ENCODE results near the gene ADGRF5. TPM values are rescaled to one million over a fixed set of nuclear protein-coding genes. Genes with fewer than 3 reads are reported as not detected.

The ADGRF5 gene, protein sequence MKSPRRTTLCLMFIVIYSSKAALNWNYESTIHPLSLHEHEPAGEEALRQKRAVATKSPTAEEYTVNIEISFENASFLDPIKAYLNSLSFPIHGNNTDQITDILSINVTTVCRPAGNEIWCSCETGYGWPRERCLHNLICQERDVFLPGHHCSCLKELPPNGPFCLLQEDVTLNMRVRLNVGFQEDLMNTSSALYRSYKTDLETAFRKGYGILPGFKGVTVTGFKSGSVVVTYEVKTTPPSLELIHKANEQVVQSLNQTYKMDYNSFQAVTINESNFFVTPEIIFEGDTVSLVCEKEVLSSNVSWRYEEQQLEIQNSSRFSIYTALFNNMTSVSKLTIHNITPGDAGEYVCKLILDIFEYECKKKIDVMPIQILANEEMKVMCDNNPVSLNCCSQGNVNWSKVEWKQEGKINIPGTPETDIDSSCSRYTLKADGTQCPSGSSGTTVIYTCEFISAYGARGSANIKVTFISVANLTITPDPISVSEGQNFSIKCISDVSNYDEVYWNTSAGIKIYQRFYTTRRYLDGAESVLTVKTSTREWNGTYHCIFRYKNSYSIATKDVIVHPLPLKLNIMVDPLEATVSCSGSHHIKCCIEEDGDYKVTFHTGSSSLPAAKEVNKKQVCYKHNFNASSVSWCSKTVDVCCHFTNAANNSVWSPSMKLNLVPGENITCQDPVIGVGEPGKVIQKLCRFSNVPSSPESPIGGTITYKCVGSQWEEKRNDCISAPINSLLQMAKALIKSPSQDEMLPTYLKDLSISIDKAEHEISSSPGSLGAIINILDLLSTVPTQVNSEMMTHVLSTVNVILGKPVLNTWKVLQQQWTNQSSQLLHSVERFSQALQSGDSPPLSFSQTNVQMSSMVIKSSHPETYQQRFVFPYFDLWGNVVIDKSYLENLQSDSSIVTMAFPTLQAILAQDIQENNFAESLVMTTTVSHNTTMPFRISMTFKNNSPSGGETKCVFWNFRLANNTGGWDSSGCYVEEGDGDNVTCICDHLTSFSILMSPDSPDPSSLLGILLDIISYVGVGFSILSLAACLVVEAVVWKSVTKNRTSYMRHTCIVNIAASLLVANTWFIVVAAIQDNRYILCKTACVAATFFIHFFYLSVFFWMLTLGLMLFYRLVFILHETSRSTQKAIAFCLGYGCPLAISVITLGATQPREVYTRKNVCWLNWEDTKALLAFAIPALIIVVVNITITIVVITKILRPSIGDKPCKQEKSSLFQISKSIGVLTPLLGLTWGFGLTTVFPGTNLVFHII (N-terminal part only)
- total RNA-seq = not detected

DNA sequence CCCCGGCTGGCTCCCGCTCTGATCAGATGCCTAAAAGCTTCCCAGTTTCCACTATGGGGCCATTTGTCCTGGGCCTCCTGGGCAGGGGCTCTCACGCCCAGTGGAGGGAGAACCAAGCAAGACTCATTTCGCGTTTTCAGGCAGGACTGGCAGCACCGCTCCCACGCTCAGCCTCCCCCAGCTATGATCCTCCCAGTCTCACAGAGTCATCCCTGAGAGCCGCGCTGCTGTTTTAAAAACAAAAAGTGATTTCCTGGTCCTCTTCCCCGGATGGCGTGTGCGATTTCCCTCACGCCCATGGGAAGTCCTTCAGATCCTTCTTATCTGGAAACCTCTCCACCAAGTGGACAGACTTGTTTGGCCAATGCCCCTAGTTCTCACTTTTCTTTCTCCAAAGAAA lies at the start of gene ADGRF5:
ADGRF5 (minus strand) TSS at position 208 of the 400 bp plus-strand sequence. CDS start 15,176 bp downstream, outside the sequence.
- no peaks in the 10 kb centered on the region for H3K4me1 Mint-ChIP-seq (ENCODE audit: low read depth in 2 of 2)
- ATAC-seq = no peak
- H3K9me3 Mint-ChIP-seq = peaks cover 2% of the 10 kb centered on the region
- H3K36me3 Mint-ChIP-seq = no peaks in the 10 kb centered on the region
- H3K4me3 Mint-ChIP-seq = no peak within 1 kb of the TSS
- DNase-seq (ENCODE audit: low spot score) = no peak
- H3K27me3 Mint-ChIP-seq = peaks cover 12 to 32% of the 10 kb centered on the region in 2 donors
- H3K27ac Mint-ChIP-seq = no peak within 1 kb of the TSS

DNA sequence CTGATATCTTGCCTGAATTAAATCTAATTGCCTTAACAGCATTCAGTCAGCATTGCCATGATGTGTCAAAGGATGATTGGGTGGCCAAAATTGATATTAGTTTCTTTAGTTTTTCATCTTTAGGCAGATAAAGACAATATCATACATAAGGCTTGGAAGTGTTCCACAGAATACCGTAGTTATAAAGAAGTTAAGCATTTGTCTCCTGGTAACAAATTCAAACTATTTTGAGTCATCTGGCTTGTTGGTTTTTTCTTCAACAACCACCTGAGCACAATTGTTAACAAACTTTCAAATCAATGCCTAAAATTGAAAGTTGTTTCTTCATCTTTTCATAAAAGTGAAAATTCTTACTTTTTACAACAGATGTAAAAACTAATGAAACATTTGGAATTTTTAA lies 47.5 kb upstream of the ADGRF5 start:
- DNase-seq (ENCODE audit: low spot score) = no peak
- Mint-ChIP-seq H3K36me3 (no peaks in the 10 kb centered on the region), H3K4me1 (ENCODE audit: low read depth in 2 of 2) (no peaks in the 10 kb centered on the region), H3K9me3 (no peaks in the 10 kb centered on the region), H3K27me3 (peaks cover 12 to 29% of the 10 kb centered on the region in 2 donors), H3K4me3 (no peak overlapping the region), H3K27ac (no peak overlapping the region)
- no peak for ATAC-seq

DNA sequence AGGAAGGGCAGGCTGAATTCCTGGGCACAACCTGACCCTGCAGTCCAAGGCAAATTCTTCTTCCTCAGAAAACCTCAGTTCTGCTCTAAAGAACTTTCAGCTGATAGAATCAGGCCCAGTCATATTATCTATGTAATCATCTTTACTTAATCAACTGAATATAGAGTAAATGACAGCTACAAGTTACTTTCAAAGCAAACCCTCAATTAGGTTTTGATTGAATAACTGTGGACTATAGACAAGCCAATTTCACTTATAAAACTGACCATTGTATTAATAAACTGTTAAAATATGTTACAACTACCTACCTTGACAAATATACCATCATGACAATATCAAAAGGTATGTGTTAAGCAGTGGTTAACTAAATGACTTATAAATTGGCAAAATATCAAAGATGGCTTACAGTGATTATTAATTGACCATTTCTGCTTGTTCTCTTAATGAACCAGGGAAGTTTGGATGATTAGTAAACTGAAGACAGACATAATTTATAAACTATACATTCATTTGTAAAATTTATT lies 46.1 kb upstream of the ADGRF5 start:
- no peak overlapping the region for H3K27ac Mint-ChIP-seq
- ATAC-seq (no peak), DNase-seq (ENCODE audit: low spot score) (no peak)
- no peaks in the 10 kb centered on the region for H3K4me1 Mint-ChIP-seq (ENCODE audit: low read depth in 2 of 2)
- H3K36me3 Mint-ChIP-seq = no peaks in the 10 kb centered on the region
- H3K27me3 Mint-ChIP-seq = peaks cover 9 to 18% of the 10 kb centered on the region in 2 donors
- H3K4me3 Mint-ChIP-seq = no peak overlapping the region
- no peaks in the 10 kb centered on the region for H3K9me3 Mint-ChIP-seq

DNA sequence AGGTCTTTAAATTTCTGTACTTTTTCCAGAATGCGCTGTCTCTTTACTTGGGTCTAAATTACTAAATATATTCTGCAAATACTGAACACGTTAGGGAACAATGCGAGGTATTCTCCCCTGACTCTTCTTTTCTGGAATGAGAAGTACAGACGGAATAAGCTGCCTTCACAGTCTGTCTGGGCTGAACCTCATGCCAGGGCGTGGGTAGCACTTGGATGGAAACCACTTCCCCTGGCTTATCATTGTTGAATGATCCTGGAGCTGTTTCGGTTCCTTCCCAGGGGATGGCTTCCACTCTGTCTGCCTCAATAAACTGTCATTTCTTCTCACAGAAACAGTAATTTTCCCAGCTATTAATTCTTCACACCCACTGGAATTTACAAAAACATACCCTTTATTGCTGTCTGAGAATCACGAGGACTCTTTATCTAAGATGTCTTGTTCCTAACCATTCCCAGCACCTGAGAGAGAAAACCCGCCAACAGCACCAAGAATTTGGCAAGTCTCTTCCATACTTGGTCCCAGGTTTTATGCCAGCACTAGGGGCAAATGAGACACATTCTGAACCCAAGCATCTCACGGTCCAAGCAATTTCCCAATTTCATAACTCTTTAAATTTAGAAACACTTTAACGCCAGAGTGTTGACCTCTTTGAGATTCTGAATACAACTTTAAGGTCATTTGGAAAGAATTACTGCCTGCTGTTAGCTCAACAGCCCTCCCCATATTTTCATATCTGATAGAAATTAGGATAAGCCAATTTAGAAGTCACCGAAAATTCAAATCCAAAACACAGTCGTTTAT lies 43.2 kb upstream of the ADGRF5 start:
- Mint-ChIP-seq H3K27ac (no peak overlapping the region), H3K4me3 (no peak overlapping the region), H3K9me3 (no peaks in the 10 kb centered on the region), H3K36me3 (no peaks in the 10 kb centered on the region), H3K27me3 (peaks cover 4 to 7% of the 10 kb centered on the region in 2 donors), H3K4me1 (ENCODE audit: low read depth in 2 of 2) (no peaks in the 10 kb centered on the region)
- no peak for ATAC-seq
- no peak for DNase-seq (ENCODE audit: low spot score)

DNA sequence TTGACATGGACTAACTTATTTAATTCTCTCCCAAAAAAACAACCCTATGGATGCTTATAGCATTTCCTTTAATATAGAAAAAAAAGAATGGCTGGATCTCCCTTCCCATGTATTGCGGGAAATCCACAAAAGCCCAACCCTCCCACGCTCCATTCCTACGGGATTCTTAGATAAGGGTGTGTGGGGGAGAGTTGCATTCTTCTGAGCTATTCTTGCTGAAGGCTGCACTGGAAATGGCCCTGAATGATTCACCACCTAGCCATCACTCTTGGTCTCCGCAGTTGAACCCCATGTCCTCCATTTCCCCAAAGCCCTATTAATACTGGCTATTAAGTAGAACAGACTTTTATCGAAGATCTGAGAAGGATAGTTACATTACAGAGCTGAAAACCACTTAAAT lies 41.9 kb upstream of the ADGRF5 start:
- no peaks in the 10 kb centered on the region for H3K36me3 Mint-ChIP-seq
- no peak overlapping the region for H3K27ac Mint-ChIP-seq
- no peaks in the 10 kb centered on the region for H3K9me3 Mint-ChIP-seq
- H3K4me1 Mint-ChIP-seq (ENCODE audit: low read depth in 2 of 2) = no peaks in the 10 kb centered on the region
- peaks cover 4 to 14% of the 10 kb centered on the region in 2 donors for H3K27me3 Mint-ChIP-seq
- no peak for DNase-seq (ENCODE audit: low spot score)
- ATAC-seq = no peak
- no peak overlapping the region for H3K4me3 Mint-ChIP-seq

DNA sequence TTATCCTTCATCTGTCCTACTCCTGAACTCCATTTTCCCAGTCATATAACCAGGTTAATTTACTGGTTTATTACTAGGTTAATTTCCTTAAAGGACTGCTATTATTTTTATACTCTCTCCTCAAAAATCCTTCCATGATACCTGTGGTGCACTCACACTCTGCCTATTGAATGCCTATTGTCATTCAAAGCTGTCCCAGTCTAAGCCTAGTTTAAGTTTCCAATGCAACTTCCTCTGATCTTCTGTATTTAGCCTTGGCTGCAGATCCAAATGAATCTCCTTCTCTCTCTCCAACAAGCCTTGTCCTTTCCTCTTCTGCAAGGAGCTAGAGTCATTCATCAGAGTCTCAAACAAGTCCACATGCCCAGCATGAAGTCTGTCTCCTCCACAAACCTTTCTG lies 41.3 kb upstream of the ADGRF5 start:
- no peak for ATAC-seq
- H3K27ac Mint-ChIP-seq = no peak overlapping the region

DNA sequence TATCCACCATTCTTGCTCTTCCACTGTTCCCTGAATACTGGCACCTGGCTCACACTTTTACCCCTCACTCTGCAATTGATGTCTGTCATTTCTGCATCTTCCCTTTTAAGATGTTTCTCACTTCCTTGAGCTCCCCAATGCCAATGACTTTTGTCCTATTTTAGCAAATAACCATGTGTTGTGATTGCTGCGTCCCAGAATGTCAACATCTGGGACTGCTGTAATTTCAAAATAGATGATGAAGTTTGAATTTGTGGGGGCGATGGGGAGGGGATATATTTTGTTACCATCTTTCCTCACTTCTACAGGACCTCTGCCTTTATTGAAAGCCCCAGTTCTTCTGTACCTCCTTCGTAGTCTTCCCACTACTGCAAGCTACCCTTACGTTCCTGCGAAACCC lies 40.0 kb upstream of the ADGRF5 start:
- Mint-ChIP-seq H3K27ac (no peak overlapping the region), H3K27me3 (peaks cover 3 to 12% of the 10 kb centered on the region in 2 donors), H3K4me3 (no peak overlapping the region), H3K9me3 (no peaks in the 10 kb centered on the region), H3K36me3 (no peaks in the 10 kb centered on the region), H3K4me1 (ENCODE audit: low read depth in 2 of 2) (no peaks in the 10 kb centered on the region)
- DNase-seq (ENCODE audit: low spot score) = no peak
- ATAC-seq = no peak

More for the DNA sequence above, 41.3 kb upstream of the ADGRF5 start:
- Mint-ChIP-seq H3K4me1 (ENCODE audit: low read depth in 2 of 2) (no peaks in the 10 kb centered on the region), H3K4me3 (no peak overlapping the region), H3K9me3 (no peaks in the 10 kb centered on the region), H3K27me3 (peaks cover 4 to 14% of the 10 kb centered on the region in 2 donors), H3K36me3 (no peaks in the 10 kb centered on the region)
- no peak for DNase-seq (ENCODE audit: low spot score)

DNA sequence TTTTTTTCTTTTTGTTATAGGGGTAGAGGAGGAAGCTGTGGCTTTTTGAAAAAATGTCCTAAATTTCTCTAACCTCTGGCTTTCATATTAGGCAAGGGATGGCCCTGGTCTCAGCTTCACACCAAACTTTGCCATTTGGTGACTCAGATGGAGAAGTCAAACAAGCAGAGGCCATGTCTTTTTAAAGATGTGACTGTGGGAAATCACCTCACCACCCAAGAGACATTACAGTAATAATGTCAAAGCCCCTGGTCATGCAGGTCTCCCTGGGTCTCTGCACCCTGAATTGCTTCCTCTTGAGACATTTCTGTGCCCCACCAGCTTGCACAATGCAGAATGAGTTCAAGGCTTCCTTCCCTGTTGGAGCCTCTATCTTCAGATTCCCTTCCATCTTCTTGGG lies 39.5 kb upstream of the ADGRF5 start:
- Mint-ChIP-seq H3K4me3 (no peak overlapping the region), H3K27ac (no peak overlapping the region), H3K4me1 (ENCODE audit: low read depth in 2 of 2) (no peaks in the 10 kb centered on the region), H3K36me3 (no peaks in the 10 kb centered on the region), H3K9me3 (no peaks in the 10 kb centered on the region), H3K27me3 (peaks cover under 1 to 7% of the 10 kb centered on the region in 2 donors)
- DNase-seq (ENCODE audit: low spot score) (no peak), ATAC-seq (no peak)

DNA sequence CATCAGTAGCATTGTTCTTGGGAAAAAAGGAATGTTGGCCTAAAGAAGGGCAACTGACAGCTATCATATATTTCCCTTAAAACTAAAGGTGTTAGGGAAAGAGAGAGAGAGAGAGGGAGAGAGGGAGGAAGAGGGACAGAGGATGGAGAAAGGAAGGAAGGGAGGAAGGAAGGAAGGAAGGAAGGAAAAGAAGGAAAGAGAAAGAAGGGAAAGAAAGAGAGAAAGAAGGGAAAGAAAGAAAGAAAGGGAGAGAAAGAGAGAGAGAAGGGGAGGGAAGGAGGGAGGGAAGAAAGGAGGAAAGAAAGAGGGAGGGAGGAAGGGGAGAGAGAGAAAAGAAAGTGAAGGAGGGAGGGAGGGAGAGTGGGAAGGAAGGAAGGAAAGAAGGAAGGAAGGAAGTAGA lies 37.7 kb upstream of the ADGRF5 start:
- DNase-seq (ENCODE audit: low spot score) (no peak), ATAC-seq (no peak)
- Mint-ChIP-seq H3K27me3 (peaks cover 4 to 6% of the 10 kb centered on the region in 2 donors), H3K4me1 (ENCODE audit: low read depth in 2 of 2) (peaks cover 0 to 3% of the 10 kb centered on the region in 2 donors), H3K27ac (no peak overlapping the region), H3K9me3 (no peaks in the 10 kb centered on the region), H3K36me3 (no peaks in the 10 kb centered on the region), H3K4me3 (no peak overlapping the region)

DNA sequence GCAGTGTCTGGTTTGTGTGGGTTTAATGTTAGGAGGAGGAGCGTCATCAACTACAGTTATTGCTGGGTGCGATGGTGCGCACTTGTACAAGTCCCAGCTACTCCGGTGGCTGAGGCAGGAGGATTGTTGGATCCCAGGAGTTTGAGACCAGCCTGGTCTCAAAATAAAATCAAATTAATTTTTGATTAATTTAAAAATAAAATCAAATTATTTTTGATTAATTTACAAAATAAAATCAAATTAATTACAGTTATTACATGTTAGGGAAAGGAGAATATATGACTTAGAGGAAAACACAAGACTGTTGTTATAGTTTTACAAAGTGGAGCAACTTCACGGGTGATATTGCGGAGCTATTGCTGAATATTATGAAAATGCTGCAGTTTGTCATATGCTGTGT lies 34.7 kb upstream of the ADGRF5 start:
- no peak overlapping the region for H3K4me3 Mint-ChIP-seq
- peaks cover 7 to 18% of the 10 kb centered on the region in 2 donors for H3K27me3 Mint-ChIP-seq
- no peak overlapping the region for H3K27ac Mint-ChIP-seq
- ATAC-seq (no peak), DNase-seq (ENCODE audit: low spot score) (no peak)
- H3K36me3 Mint-ChIP-seq = no peaks in the 10 kb centered on the region
- H3K4me1 Mint-ChIP-seq (ENCODE audit: low read depth in 2 of 2) = peaks cover 0 to 3% of the 10 kb centered on the region in 2 donors
- H3K9me3 Mint-ChIP-seq = no peaks in the 10 kb centered on the region

DNA sequence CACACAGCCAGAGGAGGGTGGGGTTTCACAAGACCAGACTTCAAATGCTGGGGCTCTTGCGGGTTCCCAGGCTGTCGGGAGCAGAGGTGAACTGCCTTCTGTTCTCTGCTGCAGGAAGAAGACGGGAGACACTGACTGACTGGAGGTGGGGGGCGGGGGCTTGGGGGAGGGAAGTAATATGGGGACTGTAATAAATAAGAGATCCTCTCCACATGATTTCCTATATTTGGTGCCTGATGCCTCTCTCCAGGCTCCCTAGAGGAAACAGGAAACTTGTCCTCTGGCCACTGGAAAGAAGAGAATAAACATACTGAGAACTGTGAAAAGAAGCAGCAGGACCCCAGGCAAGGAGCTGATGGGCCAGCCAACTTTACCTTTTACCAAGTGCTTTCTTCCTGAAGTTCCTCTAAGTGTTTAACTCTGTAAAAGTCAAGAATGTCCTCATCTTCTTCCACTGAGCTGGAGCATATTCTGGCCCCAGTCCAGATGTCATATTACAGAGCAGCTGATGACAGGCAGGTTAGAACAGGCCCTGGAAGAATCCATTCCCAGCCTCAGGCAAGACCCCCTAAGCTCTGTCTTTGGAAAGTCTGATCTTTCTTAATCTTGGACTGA lies 33.2 kb upstream of the ADGRF5 start:
- H3K27me3 Mint-ChIP-seq = peaks cover 7 to 25% of the 10 kb centered on the region in 2 donors
- H3K4me3 Mint-ChIP-seq = no peak overlapping the region
- ATAC-seq (no peak), DNase-seq (ENCODE audit: low spot score) (no peak)
- no peaks in the 10 kb centered on the region for H3K9me3 Mint-ChIP-seq
- H3K27ac Mint-ChIP-seq = no peak overlapping the region
- H3K4me1 Mint-ChIP-seq (ENCODE audit: low read depth in 2 of 2) = peaks cover 0 to 3% of the 10 kb centered on the region in 2 donors
- H3K36me3 Mint-ChIP-seq = no peaks in the 10 kb centered on the region

DNA sequence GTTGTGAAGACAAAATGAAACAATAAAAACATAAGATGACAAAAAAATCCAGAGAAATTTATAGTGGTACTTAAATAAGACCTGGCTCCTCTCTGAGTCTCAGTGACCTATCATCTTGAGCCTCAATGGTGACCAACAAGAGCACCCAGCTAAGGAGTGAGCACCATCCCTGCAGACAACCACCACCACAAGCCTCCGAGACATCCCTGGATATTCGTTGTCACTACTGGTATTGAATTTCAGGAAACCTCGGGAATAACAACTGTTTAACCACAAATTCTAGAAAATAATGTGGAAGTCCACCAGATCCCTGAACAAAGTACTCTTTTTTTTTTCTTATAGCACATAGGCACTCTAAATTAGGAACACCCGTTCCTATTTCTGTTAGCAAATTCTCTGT lies 32.2 kb upstream of the ADGRF5 start:
- ATAC-seq (no peak), DNase-seq (ENCODE audit: low spot score) (no peak)
- no peak overlapping the region for H3K4me3 Mint-ChIP-seq
- no peaks in the 10 kb centered on the region for H3K9me3 Mint-ChIP-seq
- H3K4me1 Mint-ChIP-seq (ENCODE audit: low read depth in 2 of 2) = peaks cover 0 to 3% of the 10 kb centered on the region in 2 donors
- H3K36me3 Mint-ChIP-seq = no peaks in the 10 kb centered on the region
- peaks cover 7 to 18% of the 10 kb centered on the region in 2 donors for H3K27me3 Mint-ChIP-seq
- H3K27ac Mint-ChIP-seq = no peak overlapping the region
